A549 treated with CORT108297 at 1 μM for 4 hours (cell line): Measurements from ENCODE around the gene DHX38. TPM values are rescaled to one million over a fixed set of nuclear protein-coding genes. Genes with fewer than 3 reads are reported as not detected.

ENCODE experiments used
- total RNA-seq: library from RNA; stranded (reverse); fragments of 200-300 nt; extraction: Qiagen RNA extraction; gene quantifications from 5 replicates; pipeline ENCODE4 v1.2.3, GENCODE V29; 2022

DHX38 gene
- 47.7 to 54.5 TPM (median 52.0 TPM) in 5 replicates for total RNA-seq

GRCh38 chr16:72093448-72094265 is at the start of gene DHX38, which contains the start of gene TXNL4B:
TSS of gene DHX38 (plus strand) at chr16:72093847. CDS start at chr16:72096158, 2,311 bp downstream.
TSS of gene TXNL4B (minus strand) at chr16:72093620. CDS start at chr16:72090749, 2,871 bp downstream.

GRCh38 chr16:72054254-72054847 is 39.3 kb upstream of the DHX38 start, which contains the start of gene HP:
TSS of gene HP (plus strand) at chr16:72054505. CDS start at chr16:72054653, 148 bp downstream.

Other genes with a start within 250 kb of the DHX38 start
- gene ATXN1L, start 247.9 kb upstream of the DHX38 start, total RNA-seq = 13.3 to 18.4 TPM (median 16.3 TPM) in 5 replicates
- gene ZNF821, start 209.7 kb upstream of the DHX38 start, total RNA-seq = 3.3 to 5.4 TPM (median 3.7 TPM) in 5 replicates
- 163 to 205 TPM (median 168 TPM) in 5 replicates for gene IST1, start 198.3 kb upstream of the DHX38 start, total RNA-seq
- gene PKD1L3, start 93.4 kb upstream of the DHX38 start, total RNA-seq = not detected in 5 replicates
- gene DHODH, start 85.1 kb upstream of the DHX38 start, total RNA-seq = 12.9 to 15.7 TPM (median 14.1 TPM) in 5 replicates
- gene HP, start 39.3 kb upstream of the DHX38 start, total RNA-seq = 0.47 to 0.53 TPM in 2 of 5 replicates, not detected in the others
- gene HPR, start 30.6 kb upstream of the DHX38 start, total RNA-seq = not detected in 5 replicates
- gene TXNL4B, start 227 bp upstream of the DHX38 start, total RNA-seq = 16.5 to 23.8 TPM (median 22.7 TPM) in 5 replicates
- 0.13 to 0.16 TPM (median 0.16 TPM) in 3 of 5 replicates, not detected in the others for gene PMFBP1, start 78.3 kb downstream of the DHX38 start, total RNA-seq